Measurements from ENCODE around the gene DROSHA. TPM values are rescaled to one million over a fixed set of nuclear protein-coding genes. Genes with fewer than 3 reads are reported as not detected.

The DROSHA gene
- total RNA-seq, 1 experiment from 2014 or later: 73.5 TPM

DNA sequence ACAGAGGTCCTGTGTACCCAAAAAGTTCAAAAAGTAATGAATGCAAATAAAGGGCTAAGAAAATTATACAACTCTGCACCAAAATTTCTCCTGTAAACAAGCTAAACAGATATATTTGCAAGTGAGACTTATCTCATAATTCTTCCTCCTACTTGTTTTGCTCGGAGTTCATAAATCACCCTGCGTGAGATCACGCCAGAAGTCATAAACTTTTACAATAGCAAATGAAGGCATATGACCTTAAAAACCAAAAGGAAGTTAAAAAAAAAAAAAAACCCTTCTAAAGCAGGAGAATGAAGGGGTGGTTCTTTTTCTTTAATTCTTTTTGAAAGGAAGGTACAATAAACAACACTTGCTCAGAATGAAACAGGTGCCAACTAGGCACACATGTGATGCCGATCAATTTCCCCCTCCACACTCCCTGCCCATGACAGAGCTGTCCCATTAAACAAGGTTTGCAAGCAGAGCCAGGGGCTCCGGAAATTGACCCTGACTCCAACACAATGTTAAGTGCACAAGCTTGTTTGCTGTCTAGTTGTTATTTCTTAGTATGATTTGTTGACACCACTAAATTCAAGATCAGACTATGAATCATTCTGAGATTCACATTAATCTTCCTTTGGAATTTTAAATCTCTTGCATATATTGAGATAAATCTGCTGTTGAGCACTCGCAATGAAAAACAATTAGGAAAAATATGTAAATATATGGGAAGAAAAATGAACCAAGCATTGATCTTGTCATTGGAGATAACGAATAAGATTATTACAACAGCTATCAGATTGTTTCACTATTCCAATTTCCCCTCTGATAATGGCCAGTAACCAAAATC lies 46.3 kb downstream of the DROSHA start:
- Histone ChIP-seq H3K9me2 (ENCODE audit: insufficient read depth) (no peaks in the 10 kb centered on the region), H3K4me3 (replicated peaks in 1 of 2; ENCODE audit: low read depth in 1 of 2, low read length in 2 of 2) (no peak overlapping the region), H3K79me2 (ENCODE audit: insufficient read depth, low read length) (no peaks in the 10 kb centered on the region), H3K36me3 (ENCODE audit: control insufficient read depth in 1 of 2, insufficient read depth in 2 of 2, low read length in 2 of 2) (peaks cover 15 to 18% of the 10 kb centered on the region in 2 experiments), H3K27ac (ENCODE audit: low read depth, low read length) (no peak overlapping the region), H2AFZ (ENCODE audit: low read depth, low read length, poor library complexity, severe bottlenecking) (no peak overlapping the region), H3K9me3 (ENCODE audit: control insufficient read depth in 1 of 2, insufficient read depth in 1 of 2, low read depth in 1 of 2, low read length in 2 of 2) (no peaks in the 10 kb centered on the region), H3K4me2 (ENCODE audit: low read length) (no peak overlapping the region), H3K9ac (ENCODE audit: low read length) (no peak overlapping the region), H3K27me3 (ENCODE audit: insufficient read depth, low read length) (no peaks in the 10 kb centered on the region), H4K20me1 (ENCODE audit: insufficient read depth) (no peaks in the 10 kb centered on the region), H3K4me1 (ENCODE audit: control insufficient read depth in 1 of 2, insufficient read depth in 2 of 2, low read length in 2 of 2) (no peaks in the 10 kb centered on the region)
- TF ChIP-seq POLR2A (IDR thresholded peaks at IDR 0.05; ENCODE audit: borderline replicate concordance, extremely low read depth, insufficient read depth, insufficient read length) (no peak), EZH2 (IDR thresholded peaks at IDR 0.05) (no peak), JUND (IDR thresholded peaks at IDR 0.05) (no peak)
- TF ChIP-seq, protein P1, sequence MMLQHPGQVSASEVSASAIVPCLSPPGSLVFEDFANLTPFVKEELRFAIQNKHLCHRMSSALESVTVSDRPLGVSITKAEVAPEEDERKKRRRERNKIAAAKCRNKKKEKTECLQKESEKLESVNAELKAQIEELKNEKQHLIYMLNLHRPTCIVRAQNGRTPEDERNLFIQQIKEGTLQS (IDR thresholded peaks at IDR 0.05): no peak
- TF ChIP-seq, protein P2, sequence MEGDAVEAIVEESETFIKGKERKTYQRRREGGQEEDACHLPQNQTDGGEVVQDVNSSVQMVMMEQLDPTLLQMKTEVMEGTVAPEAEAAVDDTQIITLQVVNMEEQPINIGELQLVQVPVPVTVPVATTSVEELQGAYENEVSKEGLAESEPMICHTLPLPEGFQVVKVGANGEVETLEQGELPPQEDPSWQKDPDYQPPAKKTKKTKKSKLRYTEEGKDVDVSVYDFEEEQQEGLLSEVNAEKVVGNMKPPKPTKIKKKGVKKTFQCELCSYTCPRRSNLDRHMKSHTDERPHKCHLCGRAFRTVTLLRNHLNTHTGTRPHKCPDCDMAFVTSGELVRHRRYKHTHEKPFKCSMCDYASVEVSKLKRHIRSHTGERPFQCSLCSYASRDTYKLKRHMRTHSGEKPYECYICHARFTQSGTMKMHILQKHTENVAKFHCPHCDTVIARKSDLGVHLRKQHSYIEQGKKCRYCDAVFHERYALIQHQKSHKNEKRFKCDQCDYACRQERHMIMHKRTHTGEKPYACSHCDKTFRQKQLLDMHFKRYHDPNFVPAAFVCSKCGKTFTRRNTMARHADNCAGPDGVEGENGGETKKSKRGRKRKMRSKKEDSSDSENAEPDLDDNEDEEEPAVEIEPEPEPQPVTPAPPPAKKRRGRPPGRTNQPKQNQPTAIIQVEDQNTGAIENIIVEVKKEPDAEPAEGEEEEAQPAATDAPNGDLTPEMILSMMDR (IDR thresholded peaks at IDR 0.05 in 2 of 3, conservative IDR thresholded peaks at IDR 0.05 in 1 of 3; ENCODE audit: borderline replicate concordance in 1 of 3, insufficient read depth in 1 of 3, low read depth in 2 of 3, low read length in 2 of 3): no peak
- ChIA-PET CTCF (no interaction called here), RAD21 (ENCODE audit: low non-redundant PET in 1 of 2, low total read pairs in 2 of 2, uncharacterized antibody in 2 of 2, unreplicated experiment in 2 of 2) (no interaction called here), POLR2A (no interaction called here)
- BruUV-seq (replicated peaks): no TSS peak
- DNase-seq (ENCODE audit: low read depth, low spot score) (no peak), ATAC-seq (no peak)
- intact Hi-C loops (cut with micrococcal nuclease): no loop called here

GRCh38 chr5:31481531-31482165 lies 50.2 kb downstream of the DROSHA start:
- no peaks in the 10 kb centered on the region for H4K20me1 ChIP-seq (ENCODE audit: insufficient read depth)
- H3K36me3 ChIP-seq (ENCODE audit: control insufficient read depth in 1 of 2, insufficient read depth in 2 of 2, low read length in 2 of 2): peaks cover 8 to 14% of the 10 kb centered on the region in 2 experiments
- intact Hi-C loops (cut with micrococcal nuclease): no loop called here
- no peaks in the 10 kb centered on the region for H3K27me3 ChIP-seq (ENCODE audit: insufficient read depth, low read length)
- H3K4me3 ChIP-seq (replicated peaks in 1 of 2; ENCODE audit: low read depth in 1 of 2, low read length in 2 of 2): no peak overlapping the region
- ATAC-seq: no peak
- CTCF ChIA-PET: no interaction called here
- POLR2A ChIA-PET: no interaction called here
- RAD21 ChIA-PET (ENCODE audit: low non-redundant PET in 1 of 2, low total read pairs in 2 of 2, uncharacterized antibody in 2 of 2, unreplicated experiment in 2 of 2): no interaction called here
- no peak for TF ChIP-seq ZBTB33 (IDR thresholded peaks at IDR 0.05; ENCODE audit: extremely low read depth, insufficient replicate concordance, low read length)
- TF ChIP-seq, protein P1 (IDR thresholded peaks at IDR 0.05): no peak
- TF ChIP-seq EZH2phosphoT487 (IDR thresholded peaks at IDR 0.05; ENCODE audit: borderline replicate concordance): no peak
- no peak for TF ChIP-seq SRF (IDR thresholded peaks at IDR 0.05; ENCODE audit: low read depth)
- no peak for TF ChIP-seq TCF7L2 (IDR thresholded peaks at IDR 0.05; ENCODE audit: borderline replicate concordance, extremely low read depth, insufficient read depth, insufficient read length)
- no peak overlapping the region for H3K27ac ChIP-seq (ENCODE audit: low read depth, low read length)
- H3K79me2 ChIP-seq (ENCODE audit: insufficient read depth, low read length): no peaks in the 10 kb centered on the region
- no peaks in the 10 kb centered on the region for H3K9me2 ChIP-seq (ENCODE audit: insufficient read depth)
- no peak overlapping the region for H3K4me2 ChIP-seq (ENCODE audit: low read length)
- H3K4me1 ChIP-seq (ENCODE audit: control insufficient read depth in 1 of 2, insufficient read depth in 2 of 2, low read length in 2 of 2): no peaks in the 10 kb centered on the region
- H3K9me3 ChIP-seq (ENCODE audit: control insufficient read depth in 1 of 2, insufficient read depth in 1 of 2, low read depth in 1 of 2, low read length in 2 of 2): no peaks in the 10 kb centered on the region
- H2AFZ ChIP-seq (ENCODE audit: low read depth, low read length, poor library complexity, severe bottlenecking): no peak overlapping the region
- H3K9ac ChIP-seq (ENCODE audit: low read length): no peak overlapping the region
- BruUV-seq (replicated peaks): no TSS peak
- no peak for DNase-seq (ENCODE audit: low read depth, low spot score)
